Right renal pelvis (tissue), 4 donors: ENCODE data around the gene RCL1. TPM values are rescaled to one million over a fixed set of nuclear protein-coding genes. Genes with fewer than 3 reads are reported as not detected.
"Not testable (repeated sequence)": the region's sequence is repeated elsewhere in the genome, so short reads cannot be mapped to it uniquely, and the experiment has no call there.

ENCODE experiments used
- DNase-seq, 4 donors: peaks; one replicate each; pipeline ENCODE4 v3.0.0-alpha.2; 2013; ENCODE audit warnings: low read depth in 4 of 4, low spot score in 3 of 4, missing footprints in 1 of 4
- polyA plus RNA-seq, 4 donors: library from polyadenylated mRNA; unstranded; fragments of 120-200 nt; gene quantifications; one replicate each; pipeline ENCODE4 v1.2.1, GENCODE V29; 2013; ENCODE audit not compliant: insufficient read length in 4 of 4

The RCL1 gene
- 10 to 100 TPM; 17.9 to 18.9 (median 18.3) TPM for polyA plus RNA-seq

- peak; percentile 87 to 91 (median 90) for DNase-seq
Measured at GRCh38 chr9:4792572-4793458, at the start of gene RCL1. RCL1 (plus strand) TSS chr9:4792944; CDS start chr9:4793092, 148 bp downstream.

GRCh38 chr9:4743131-4743875, 49.4 kb upstream of the RCL1 start:
- DNase-seq, result no peak

- DNase-seq, result no peak
Measured at GRCh38 chr9:4746278-4747030, 46.3 kb upstream of the RCL1 start.

- DNase-seq, result no peak
Measured at GRCh38 chr9:4748612-4749011, 44.1 kb upstream of the RCL1 start.

GRCh38 chr9:4750023-4750673, 42.6 kb upstream of the RCL1 start:
- no peak for DNase-seq

- DNase-seq, result not testable (repeated sequence)
Measured at GRCh38 chr9:4754530-4754929, 38.2 kb upstream of the RCL1 start.

- DNase-seq, result no peak
Measured at GRCh38 chr9:4755026-4755609, 37.6 kb upstream of the RCL1 start.

GRCh38 chr9:4756420-4756819, 36.3 kb upstream of the RCL1 start:
- DNase-seq, result no peak

- DNase-seq, result no peak
Measured at GRCh38 chr9:4760122-4760521, 32.6 kb upstream of the RCL1 start.

- peak in 2 of 4 donors; percentile 66 to 70 for DNase-seq
Measured at GRCh38 chr9:4762108-4762885, 30.4 kb upstream of the RCL1 start.

GRCh38 chr9:4762886-4763541, 29.7 kb upstream of the RCL1 start:
- no peak for DNase-seq

GRCh38 chr9:4764033-4764432, 28.7 kb upstream of the RCL1 start:
- no peak for DNase-seq

GRCh38 chr9:4768681-4769080, 24.1 kb upstream of the RCL1 start:
- no peak for DNase-seq

GRCh38 chr9:4769321-4770080, 23.2 kb upstream of the RCL1 start:
- DNase-seq, result no peak

GRCh38 chr9:4771788-4772187, 21.0 kb upstream of the RCL1 start:
- DNase-seq, result no peak

- no peak for DNase-seq
Measured at GRCh38 chr9:4774209-4774608, 18.5 kb upstream of the RCL1 start.

GRCh38 chr9:4774958-4775357, 17.8 kb upstream of the RCL1 start:
- DNase-seq, result not testable (repeated sequence)

GRCh38 chr9:4780651-4781050, 12.1 kb upstream of the RCL1 start:
- no peak for DNase-seq
